Measurements from ENCODE around the gene BPIFB4.

The BPIFB4 gene

GRCh38 chr20:33062105-33062824, 17.2 kb upstream of the BPIFB4 start:
- DNase-seq, result no peak

- no peak for DNase-seq
Observed at GRCh38 chr20:33062825-33063149, 16.7 kb upstream of the BPIFB4 start.

GRCh38 chr20:33063271-33063670, 16.2 kb upstream of the BPIFB4 start:
- DNase-seq, result no peak

GRCh38 chr20:33064572-33065287, 14.7 kb upstream of the BPIFB4 start:
- DNase-seq, result no peak

- DNase-seq, result no peak
Observed at GRCh38 chr20:33065785-33066184, 13.7 kb upstream of the BPIFB4 start.

- no peak for DNase-seq
Observed at GRCh38 chr20:33067806-33068205, 11.6 kb upstream of the BPIFB4 start.

- DNase-seq, result no peak
Observed at GRCh38 chr20:33068251-33068939, 11.0 kb upstream of the BPIFB4 start.

- no peak for DNase-seq
Observed at GRCh38 chr20:33069673-33070072, 9.8 kb upstream of the BPIFB4 start.

GRCh38 chr20:33070111-33071053, 9.1 kb upstream of the BPIFB4 start:
- no peak for DNase-seq

GRCh38 chr20:33071198-33071597, 8.2 kb upstream of the BPIFB4 start:
- DNase-seq, result no peak

GRCh38 chr20:33072362-33072761, 7.1 kb upstream of the BPIFB4 start:
- DNase-seq, result no peak

GRCh38 chr20:33072813-33073212, 6.6 kb upstream of the BPIFB4 start:
- no peak for DNase-seq

- DNase-seq, result no peak
Observed at GRCh38 chr20:33074675-33075074, 4.8 kb upstream of the BPIFB4 start.

GRCh38 chr20:33075281-33075680, 4.2 kb upstream of the BPIFB4 start:
- no peak for DNase-seq

- DNase-seq, result no peak
Observed at GRCh38 chr20:33076662-33077372, 2.6 kb upstream of the BPIFB4 start.

- DNase-seq, result no peak
Observed at GRCh38 chr20:33081411-33082154, 2.1 kb downstream of the BPIFB4 start.

GRCh38 chr20:33082546-33082945, 3.1 kb downstream of the BPIFB4 start:
- DNase-seq, result no peak

- no peak for DNase-seq
Observed at GRCh38 chr20:33083544-33084340, 4.3 kb downstream of the BPIFB4 start.

- no peak for DNase-seq
Observed at GRCh38 chr20:33084722-33085121, 5.3 kb downstream of the BPIFB4 start.

- no peak for DNase-seq
Observed at GRCh38 chr20:33086052-33086722, 6.7 kb downstream of the BPIFB4 start.

All from NCI-H1436 (cell line).